ENCODE results near the gene PARVB. TPM values are rescaled to one million over a fixed set of nuclear protein-coding genes. Genes with fewer than 3 reads are reported as not detected.

The PARVB gene
- total and polyA plus RNA-seq, 10 of the 15 experiments (the other 5 are each of a cell fraction or from before 2014, with no cell fraction given) = 5.2 to 264 (median 76.0) TPM

GRCh38 chr22:44167501-44167900 lies 143.4 kb downstream of the PARVB start:
- ChIA-PET SMC1A (ENCODE audit: uncharacterized antibody, unreplicated experiment) (no interaction called here), CTCF (no interaction called here), RAD21 (ENCODE audit: unreplicated experiment) (no interaction called here), POLR2A (no interaction called here)
- 89% methylated on average over 12 of the region's 12 CpGs for WGBS (ENCODE audit: insufficient coverage, insufficient replicate concordance, low lambda C conversion rate, missing lambda C conversion rate)
- Histone ChIP-seq H2AFZ (ENCODE audit: control insufficient read depth, low read depth, low read length) (no peak overlapping the region), H3K79me2 (ENCODE audit: control insufficient read depth, insufficient read depth, low read length) (no peaks in the 10 kb centered on the region), H3K4me2 (ENCODE audit: control insufficient read depth, insufficient read depth) (no peak overlapping the region), H3K4me3 (no peak overlapping the region), H3K9me3 (replicated peaks; ENCODE audit: control insufficient read depth, insufficient read depth, low read length) (no peaks in the 10 kb centered on the region), H3K27ac (ENCODE audit: control insufficient read depth, insufficient read depth) (no peak overlapping the region), H3K36me3 (ENCODE audit: control insufficient read depth in 2 of 2, insufficient read depth in 2 of 2, low read length in 1 of 2) (peaks cover 3 to 9% of the 10 kb centered on the region in 2 experiments; a peak in 3 of 4 replicates), H3K9ac (ENCODE audit: control insufficient read depth, insufficient read depth, low read length) (no peak overlapping the region), H3K4me1 (ENCODE audit: control insufficient read depth, insufficient read depth, low read length) (peaks cover 11% of the 10 kb centered on the region), H4K20me1 (ENCODE audit: control insufficient read depth, insufficient read depth) (no peaks in the 10 kb centered on the region), H3K27me3 (replicated peaks in 1 of 2; ENCODE audit: control insufficient read depth in 2 of 2, insufficient read depth in 2 of 2, low read length in 1 of 2) (no peaks in the 10 kb centered on the region)
- ATAC-seq (no peak), DNase-seq (ENCODE audit: low read depth, low spot score) (no peak), FAIRE-seq (no peak)
- TF ChIP-seq SRF (IDR thresholded peaks at IDR 0.05; ENCODE audit: low read depth in 2 of 2, low read length in 2 of 2) = no peak
- TF ChIP-seq BCLAF1 (IDR thresholded peaks at IDR 0.05) = no peak
- TF ChIP-seq MTA2 (IDR thresholded peaks at IDR 0.05; ENCODE audit: low read depth) = no peak
- TF ChIP-seq BCL11A (IDR thresholded peaks at IDR 0.05; ENCODE audit: low read depth, low read length) = no peak
- in situ Hi-C loops (cut with MboI) (no loop called here), intact Hi-C loops (cut with micrococcal nuclease; ENCODE audit: unreplicated experiment) (no loop called here)
- no TSS peak for BruUV-seq (replicated peaks)

GRCh38 chr22:44168206-44168605 lies 144.1 kb downstream of the PARVB start:
- Histone ChIP-seq H2AFZ (ENCODE audit: control insufficient read depth, low read depth, low read length) (no peak overlapping the region), H3K9ac (ENCODE audit: control insufficient read depth, insufficient read depth, low read length) (no peak overlapping the region), H3K4me3 (no peak overlapping the region), H3K9me3 (replicated peaks; ENCODE audit: control insufficient read depth, insufficient read depth, low read length) (no peaks in the 10 kb centered on the region), H3K4me1 (ENCODE audit: control insufficient read depth, insufficient read depth, low read length) (peaks cover 18% of the 10 kb centered on the region), H3K36me3 (ENCODE audit: control insufficient read depth in 2 of 2, insufficient read depth in 2 of 2, low read length in 1 of 2) (peaks cover 3 to 6% of the 10 kb centered on the region in 2 experiments; a peak in 3 of 4 replicates), H3K79me2 (ENCODE audit: control insufficient read depth, insufficient read depth, low read length) (no peaks in the 10 kb centered on the region), H3K27me3 (replicated peaks in 1 of 2; ENCODE audit: control insufficient read depth in 2 of 2, insufficient read depth in 2 of 2, low read length in 1 of 2) (no peaks in the 10 kb centered on the region), H3K27ac (ENCODE audit: control insufficient read depth, insufficient read depth) (no peak overlapping the region), H4K20me1 (ENCODE audit: control insufficient read depth, insufficient read depth) (no peaks in the 10 kb centered on the region), H3K4me2 (ENCODE audit: control insufficient read depth, insufficient read depth) (no peak overlapping the region)
- BruUV-seq (replicated peaks) = no TSS peak
- ChIA-PET POLR2A (no interaction called here), CTCF (interaction anchor here (0.9 kb wide), 1 partner anchor 223 kb away, joined by 3 read pairs; no protein-coding TSS in a partner anchor), RAD21 (ENCODE audit: unreplicated experiment) (no interaction called here), SMC1A (ENCODE audit: uncharacterized antibody, unreplicated experiment) (no interaction called here)
- intact Hi-C loops (cut with micrococcal nuclease; ENCODE audit: unreplicated experiment) = no loop called here
- ATAC-seq (no peak), DNase-seq (ENCODE audit: low read depth, low spot score) (no peak), FAIRE-seq (no peak)
- 90% methylated on average over 13 of the region's 13 CpGs for WGBS (ENCODE audit: insufficient coverage, insufficient replicate concordance, low lambda C conversion rate, missing lambda C conversion rate)
- in situ Hi-C loops (cut with MboI) = no loop called here
- TF ChIP-seq NKRF (conservative IDR thresholded peaks at IDR 0.05) = no peak

Measured in GM12878 (cell line).